ENCODE results near the gene CCNL2.

The CCNL2 gene

GRCh38 chr1:1427820-1428148 lies 28.6 kb upstream of the CCNL2 start:
- no peaks in the 10 kb centered on the region for H3K36me3 ChIP-seq (ENCODE audit: control insufficient read depth in 1 of 2, insufficient read depth in 2 of 2, low read depth in 1 of 2, low read length in 2 of 2)
- peak overlapping the region; percentile 77 for H4K8ac ChIP-seq (ENCODE audit: low read length)
- peak overlapping the region in 1 of 2 experiments; percentile 62 for H3K4me3 ChIP-seq (ENCODE audit: insufficient read depth in 1 of 2, low read depth in 1 of 2, low read length in 2 of 2)
- H2BK120ac ChIP-seq (ENCODE audit: low read depth, low read length): peak overlapping the region; percentile 87
- H2BK5ac ChIP-seq (ENCODE audit: low read depth, low read length, poor library complexity, severe bottlenecking): no peak overlapping the region
- H4K91ac ChIP-seq (ENCODE audit: low read length): no peak overlapping the region
- no peak overlapping the region for H3K14ac ChIP-seq (ENCODE audit: low read length in 2 of 2)
- no peak overlapping the region for H3K9ac ChIP-seq (ENCODE audit: low read length)
- no peak overlapping the region for H2AFZ ChIP-seq (ENCODE audit: low read depth, low read length)
- H2AK5ac ChIP-seq (ENCODE audit: low read length, severe bottlenecking): no peak overlapping the region
- no peak overlapping the region for H2BK12ac ChIP-seq (ENCODE audit: low read length in 2 of 2)
- H3K4me1 ChIP-seq (ENCODE audit: control insufficient read depth, insufficient read depth, low read depth, low read length): peaks cover 35% of the 10 kb centered on the region
- no peak for DNase-seq
- peaks cover 0 to 5% of the 10 kb centered on the region in 2 experiments for H3K27me3 ChIP-seq (ENCODE audit: control insufficient read depth in 1 of 2, insufficient read depth in 1 of 2, low read length in 2 of 2)
- H3K79me1 ChIP-seq (replicated peaks; ENCODE audit: low read length, poor library complexity, severe bottlenecking): no peaks in the 10 kb centered on the region
- H3K4ac ChIP-seq (ENCODE audit: low read depth in 1 of 2, low read length in 2 of 2): no peak overlapping the region
- no peak overlapping the region for H3K27ac ChIP-seq (ENCODE audit: low read length, poor library complexity, severe bottlenecking)
- H3K4me2 ChIP-seq (ENCODE audit: low read length, poor library complexity, severe bottlenecking): peak overlapping the region; percentile 66
- peak overlapping the region; percentile 58 to 69 for H3K18ac ChIP-seq (ENCODE audit: low read depth in 1 of 2, low read length in 2 of 2)
- H3K23ac ChIP-seq (ENCODE audit: low read length in 2 of 2): no peak overlapping the region
- no peaks in the 10 kb centered on the region for H3K9me3 ChIP-seq (ENCODE audit: control insufficient read depth, low read length)
- no CpG with 5 or more reads among the region's 22 CpGs for WGBS
- H2BK15ac ChIP-seq (ENCODE audit: low read depth, poor library complexity, severe bottlenecking): no peak overlapping the region

- H3K4me2 ChIP-seq (ENCODE audit: low read length, poor library complexity, severe bottlenecking): peak overlapping the region; percentile 66
- H3K4me3 ChIP-seq (ENCODE audit: insufficient read depth in 1 of 2, low read depth in 1 of 2, low read length in 2 of 2): peak overlapping the region in 1 of 2 experiments; percentile 62
These were observed 28.1 kb upstream of the CCNL2 start for GRCh38 chr1:1427106-1427819.

GRCh38 chr1:1426496-1427105 lies 27.5 kb upstream of the CCNL2 start:
- Histone ChIP-seq H2BK5ac (ENCODE audit: low read depth, low read length, poor library complexity, severe bottlenecking) (no peak overlapping the region), H3K9ac (ENCODE audit: low read length) (no peak overlapping the region), H3K14ac (ENCODE audit: low read length in 2 of 2) (no peak overlapping the region), H3K27me3 (ENCODE audit: control insufficient read depth in 1 of 2, insufficient read depth in 1 of 2, low read length in 2 of 2) (peaks cover 0 to 5% of the 10 kb centered on the region in 2 experiments), H4K91ac (ENCODE audit: low read length) (no peak overlapping the region), H3K18ac (ENCODE audit: low read depth in 1 of 2, low read length in 2 of 2) (no peak overlapping the region), H3K9me3 (ENCODE audit: control insufficient read depth, low read length) (no peaks in the 10 kb centered on the region), H3K27ac (ENCODE audit: low read length, poor library complexity, severe bottlenecking) (no peak overlapping the region), H3K4me2 (ENCODE audit: low read length, poor library complexity, severe bottlenecking) (no peak overlapping the region), H3K23ac (ENCODE audit: low read length in 2 of 2) (no peak overlapping the region), H3K4me1 (ENCODE audit: control insufficient read depth, insufficient read depth, low read depth, low read length) (peaks cover 29% of the 10 kb centered on the region), H2BK12ac (ENCODE audit: low read length in 2 of 2) (no peak overlapping the region), H3K79me1 (replicated peaks; ENCODE audit: low read length, poor library complexity, severe bottlenecking) (no peaks in the 10 kb centered on the region), H4K8ac (ENCODE audit: low read length) (no peak overlapping the region), H2BK15ac (ENCODE audit: low read depth, poor library complexity, severe bottlenecking) (no peak overlapping the region), H2BK120ac (ENCODE audit: low read depth, low read length) (no peak overlapping the region), H3K36me3 (ENCODE audit: control insufficient read depth in 1 of 2, insufficient read depth in 2 of 2, low read depth in 1 of 2, low read length in 2 of 2) (no peaks in the 10 kb centered on the region), H2AFZ (ENCODE audit: low read depth, low read length) (no peak overlapping the region), H3K4ac (ENCODE audit: low read depth in 1 of 2, low read length in 2 of 2) (no peak overlapping the region), H2AK5ac (ENCODE audit: low read length, severe bottlenecking) (no peak overlapping the region), H3K4me3 (ENCODE audit: insufficient read depth in 1 of 2, low read depth in 1 of 2, low read length in 2 of 2) (no peak overlapping the region)
- no peak for DNase-seq
- WGBS: 56% methylated on average over 17 of the region's 19 CpGs

More at GRCh38 chr1:1427106-1427819, 28.1 kb upstream of the CCNL2 start:
- Histone ChIP-seq H2BK15ac (ENCODE audit: low read depth, poor library complexity, severe bottlenecking) (no peak overlapping the region), H3K23ac (ENCODE audit: low read length in 2 of 2) (no peak overlapping the region), H2AK5ac (ENCODE audit: low read length, severe bottlenecking) (no peak overlapping the region), H3K79me1 (replicated peaks; ENCODE audit: low read length, poor library complexity, severe bottlenecking) (no peaks in the 10 kb centered on the region), H2BK120ac (ENCODE audit: low read depth, low read length) (peak overlapping the region; percentile 87), H3K9ac (ENCODE audit: low read length) (no peak overlapping the region), H2BK5ac (ENCODE audit: low read depth, low read length, poor library complexity, severe bottlenecking) (no peak overlapping the region), H3K27ac (ENCODE audit: low read length, poor library complexity, severe bottlenecking) (no peak overlapping the region), H3K4ac (ENCODE audit: low read depth in 1 of 2, low read length in 2 of 2) (peak overlapping the region in 1 of 2 experiments; percentile 59), H3K18ac (ENCODE audit: low read depth in 1 of 2, low read length in 2 of 2) (peak overlapping the region; percentile 58 to 69), H2BK12ac (ENCODE audit: low read length in 2 of 2) (no peak overlapping the region), H4K91ac (ENCODE audit: low read length) (no peak overlapping the region), H3K36me3 (ENCODE audit: control insufficient read depth in 1 of 2, insufficient read depth in 2 of 2, low read depth in 1 of 2, low read length in 2 of 2) (no peaks in the 10 kb centered on the region), H3K4me1 (ENCODE audit: control insufficient read depth, insufficient read depth, low read depth, low read length) (peaks cover 35% of the 10 kb centered on the region), H3K14ac (ENCODE audit: low read length in 2 of 2) (no peak overlapping the region), H3K27me3 (ENCODE audit: control insufficient read depth in 1 of 2, insufficient read depth in 1 of 2, low read length in 2 of 2) (peaks cover 0 to 5% of the 10 kb centered on the region in 2 experiments), H4K8ac (ENCODE audit: low read length) (peak overlapping the region; percentile 77), H2AFZ (ENCODE audit: low read depth, low read length) (no peak overlapping the region), H3K9me3 (ENCODE audit: control insufficient read depth, low read length) (no peaks in the 10 kb centered on the region)
- WGBS: 50% methylated on average over 19 of the region's 66 CpGs
- no peak for DNase-seq

GRCh38 chr1:1425753-1426495 lies 26.8 kb upstream of the CCNL2 start:
- Histone ChIP-seq H3K4me1 (ENCODE audit: control insufficient read depth, insufficient read depth, low read depth, low read length) (peaks cover 29% of the 10 kb centered on the region), H3K9me3 (ENCODE audit: control insufficient read depth, low read length) (no peaks in the 10 kb centered on the region), H2AK5ac (ENCODE audit: low read length, severe bottlenecking) (no peak overlapping the region), H3K4me3 (ENCODE audit: insufficient read depth in 1 of 2, low read depth in 1 of 2, low read length in 2 of 2) (no peak overlapping the region), H3K27ac (ENCODE audit: low read length, poor library complexity, severe bottlenecking) (no peak overlapping the region), H3K27me3 (ENCODE audit: control insufficient read depth in 1 of 2, insufficient read depth in 1 of 2, low read length in 2 of 2) (peaks cover 4 to 5% of the 10 kb centered on the region in 2 experiments), H3K9ac (ENCODE audit: low read length) (no peak overlapping the region), H3K18ac (ENCODE audit: low read depth in 1 of 2, low read length in 2 of 2) (no peak overlapping the region), H3K14ac (ENCODE audit: low read length in 2 of 2) (no peak overlapping the region), H2BK15ac (ENCODE audit: low read depth, poor library complexity, severe bottlenecking) (no peak overlapping the region), H2BK5ac (ENCODE audit: low read depth, low read length, poor library complexity, severe bottlenecking) (no peak overlapping the region), H3K23ac (ENCODE audit: low read length in 2 of 2) (no peak overlapping the region), H4K8ac (ENCODE audit: low read length) (no peak overlapping the region), H4K91ac (ENCODE audit: low read length) (peak overlapping the region; percentile 45), H2BK12ac (ENCODE audit: low read length in 2 of 2) (peak overlapping the region in 1 of 2 experiments; percentile 17), H3K4me2 (ENCODE audit: low read length, poor library complexity, severe bottlenecking) (no peak overlapping the region), H2BK120ac (ENCODE audit: low read depth, low read length) (no peak overlapping the region), H3K4ac (ENCODE audit: low read depth in 1 of 2, low read length in 2 of 2) (no peak overlapping the region), H3K79me1 (replicated peaks; ENCODE audit: low read length, poor library complexity, severe bottlenecking) (no peaks in the 10 kb centered on the region), H2AFZ (ENCODE audit: low read depth, low read length) (no peak overlapping the region), H3K36me3 (ENCODE audit: control insufficient read depth in 1 of 2, insufficient read depth in 2 of 2, low read depth in 1 of 2, low read length in 2 of 2) (no peaks in the 10 kb centered on the region)
- DNase-seq: no peak
- WGBS: 64% methylated on average over 25 of the region's 33 CpGs

All from mesenchymal stem cell (in vitro differentiated cells and primary cell).